ENCODE measurements around the gene UTP20. TPM values are rescaled to one million over a fixed set of nuclear protein-coding genes. Genes with fewer than 3 reads are reported as not detected.
"Not testable (repeated sequence)": the region's sequence is repeated elsewhere in the genome, so short reads cannot be mapped to it uniquely, and the experiment has no call there.

Gene UTP20
- total RNA-seq, 1 experiment from 2014 or later, result 23.7 TPM

DNA sequence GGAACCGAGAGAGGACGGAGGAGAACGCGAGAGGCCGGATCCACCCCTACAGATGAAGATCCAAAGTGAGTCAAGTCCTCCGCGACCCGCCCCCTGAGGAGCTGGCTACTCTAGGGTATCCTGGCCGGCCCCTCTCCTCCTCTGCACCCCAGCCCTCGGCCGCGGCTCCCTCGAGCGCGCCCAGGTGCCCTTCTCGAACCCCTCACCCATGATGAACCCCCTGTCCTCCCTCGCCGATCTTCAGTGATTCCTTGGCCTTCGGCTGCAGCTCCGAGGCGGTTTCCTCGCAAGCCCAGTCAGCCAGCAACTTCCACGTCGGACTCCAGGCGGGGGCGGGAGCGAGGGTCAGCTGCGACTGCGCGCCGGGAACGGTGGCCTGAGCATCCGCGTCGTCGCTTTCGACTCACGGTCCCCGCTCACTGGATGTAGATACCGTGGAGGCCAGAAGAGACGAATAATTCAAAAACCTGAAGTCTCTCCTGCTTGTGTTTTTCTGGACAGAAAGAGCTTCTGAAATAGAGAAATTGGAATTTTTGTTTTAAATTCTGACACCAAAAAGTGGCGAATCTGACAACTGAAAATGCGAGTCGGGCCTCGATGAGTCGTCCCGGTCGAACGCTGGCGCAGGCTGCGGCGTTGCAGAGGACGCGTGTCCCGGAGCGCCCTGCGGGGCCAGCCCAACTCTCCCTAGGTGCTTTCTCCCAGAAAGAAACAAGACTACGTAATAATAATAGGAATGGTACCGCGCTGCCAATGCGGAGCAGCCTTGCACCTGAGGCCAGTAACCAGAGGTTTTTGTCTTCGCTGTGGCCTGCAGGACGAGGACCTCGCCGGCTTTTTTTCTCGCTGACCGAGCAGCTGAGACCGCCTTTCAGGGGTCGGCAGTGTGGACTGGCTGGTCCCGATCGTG, 127.8 kb downstream of the UTP20 start, which contains the start of gene ARL1:
TSS of gene ARL1 (minus strand) at position 337 of the 910 bp plus-strand sequence. CDS start at position 210, 127 bp downstream.
- TF ChIP-seq, protein P1, sequence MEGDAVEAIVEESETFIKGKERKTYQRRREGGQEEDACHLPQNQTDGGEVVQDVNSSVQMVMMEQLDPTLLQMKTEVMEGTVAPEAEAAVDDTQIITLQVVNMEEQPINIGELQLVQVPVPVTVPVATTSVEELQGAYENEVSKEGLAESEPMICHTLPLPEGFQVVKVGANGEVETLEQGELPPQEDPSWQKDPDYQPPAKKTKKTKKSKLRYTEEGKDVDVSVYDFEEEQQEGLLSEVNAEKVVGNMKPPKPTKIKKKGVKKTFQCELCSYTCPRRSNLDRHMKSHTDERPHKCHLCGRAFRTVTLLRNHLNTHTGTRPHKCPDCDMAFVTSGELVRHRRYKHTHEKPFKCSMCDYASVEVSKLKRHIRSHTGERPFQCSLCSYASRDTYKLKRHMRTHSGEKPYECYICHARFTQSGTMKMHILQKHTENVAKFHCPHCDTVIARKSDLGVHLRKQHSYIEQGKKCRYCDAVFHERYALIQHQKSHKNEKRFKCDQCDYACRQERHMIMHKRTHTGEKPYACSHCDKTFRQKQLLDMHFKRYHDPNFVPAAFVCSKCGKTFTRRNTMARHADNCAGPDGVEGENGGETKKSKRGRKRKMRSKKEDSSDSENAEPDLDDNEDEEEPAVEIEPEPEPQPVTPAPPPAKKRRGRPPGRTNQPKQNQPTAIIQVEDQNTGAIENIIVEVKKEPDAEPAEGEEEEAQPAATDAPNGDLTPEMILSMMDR (IDR thresholded peaks at IDR 0.05; ENCODE audit: insufficient read depth in 1 of 2, low read depth in 1 of 2, low read length in 1 of 2, severe bottlenecking in 1 of 2, unreplicated experiment in 1 of 2), result no peak
- Histone ChIP-seq H3K4me3 (ENCODE audit: low read depth, low read length) (peak within 1 kb of the TSS; percentile 86), H3K4me1 (0 out of 2 replicates have a peak, but pooled peaks cover 8% of the 10 kb centered on the region), H3K36me3 (ENCODE audit: control insufficient read depth, insufficient read depth, low read length) (no peaks in the 10 kb centered on the region), H3K27me3 (replicated peaks; ENCODE audit: control insufficient read depth, insufficient read depth, low read length) (no peaks in the 10 kb centered on the region), H3K9me3 (no peaks in the 10 kb centered on the region)
- intact Hi-C loops (cut with micrococcal nuclease; ENCODE audit: unreplicated experiment), result loop anchor here (2.0 kb wide), 1 partner anchor 423 kb away; the partner anchor contains the start of gene GNPTAB
- no TSS peak for BruUV-seq (replicated peaks)
- CTCF ChIA-PET, result interaction anchor here (0.7 to 1.1 kb wide), 2 partner anchors 201 to 352 kb away, joined by 3 to 4 read pairs; no protein-coding TSS in a partner anchor
- Mint-ChIP-seq H3K4me1 (ENCODE audit: low read depth, unreplicated experiment) (peaks cover 6% of the 10 kb centered on the region), H3K4me3 (ENCODE audit: unreplicated experiment) (peak within 1 kb of the TSS; percentile 94), H3K27ac (ENCODE audit: unreplicated experiment) (peak within 1 kb of the TSS; percentile 97), H3K27me3 (ENCODE audit: insufficient read depth, unreplicated experiment) (no peaks in the 10 kb centered on the region), H3K36me3 (ENCODE audit: insufficient read depth, unreplicated experiment) (peaks cover 24% of the 10 kb centered on the region), H3K9me3 (ENCODE audit: unreplicated experiment) (no peaks in the 10 kb centered on the region)
- peak; percentile 87 to 89 for DNase-seq
- POLR2A ChIA-PET, result no interaction called here

DNA sequence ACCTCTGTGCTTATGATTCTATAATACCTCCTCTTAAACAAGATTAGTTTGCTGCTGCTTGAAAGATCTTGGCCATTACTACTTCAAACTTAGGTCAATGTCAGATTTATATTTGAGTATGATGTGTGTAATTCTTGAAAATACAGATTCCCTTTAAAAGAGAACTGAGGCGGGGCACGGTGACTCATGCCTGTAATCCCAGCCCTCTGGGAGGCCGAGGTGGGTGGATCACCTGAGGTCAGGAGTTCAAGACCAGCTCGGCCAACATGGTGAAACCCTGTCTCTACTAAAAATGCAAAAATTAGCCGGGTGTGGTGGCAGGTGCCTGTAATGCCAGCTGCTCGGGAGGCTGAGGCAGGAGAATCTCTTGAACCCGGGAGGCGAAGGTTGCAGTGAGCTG, 130.3 kb downstream of the UTP20 start:
- not testable (repeated sequence) for BruUV-seq (replicated peaks); H3K36me3 ChIP-seq (ENCODE audit: control insufficient read depth, insufficient read depth, low read length)

DNA sequence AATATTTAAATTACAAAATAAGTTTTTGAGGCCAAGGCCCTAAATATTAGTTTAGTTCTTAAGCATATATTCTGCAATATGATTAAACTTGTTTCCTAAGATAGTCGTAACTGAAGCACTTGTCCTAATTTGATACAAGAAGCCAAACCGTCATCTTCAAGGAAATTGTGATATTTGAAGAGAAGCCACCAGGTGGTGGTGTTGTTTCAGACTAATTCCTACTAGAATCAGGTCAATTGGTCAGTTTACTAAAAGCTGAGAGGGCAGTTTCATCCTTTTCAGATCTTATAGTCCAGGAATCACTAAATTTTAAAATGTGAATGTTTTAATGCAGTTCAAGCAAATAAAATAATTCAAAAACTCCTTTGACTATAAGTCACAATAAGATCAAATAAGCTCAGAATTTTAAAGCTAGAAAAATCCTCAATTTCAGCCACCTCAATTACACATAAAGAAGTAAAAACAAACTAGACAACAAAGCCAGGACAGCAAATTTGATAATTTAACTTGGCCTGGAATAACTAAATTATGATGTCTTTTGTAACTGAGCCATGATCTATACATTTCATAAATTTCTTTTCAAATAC, 134.7 kb downstream of the UTP20 start:
- Mint-ChIP-seq H3K36me3 (ENCODE audit: insufficient read depth, unreplicated experiment) (no peaks in the 10 kb centered on the region), H3K4me3 (ENCODE audit: unreplicated experiment) (no peak overlapping the region), H3K4me1 (ENCODE audit: low read depth, unreplicated experiment) (no peaks in the 10 kb centered on the region), H3K27ac (ENCODE audit: unreplicated experiment) (no peak overlapping the region), H3K9me3 (ENCODE audit: unreplicated experiment) (no peaks in the 10 kb centered on the region), H3K27me3 (ENCODE audit: insufficient read depth, unreplicated experiment) (no peaks in the 10 kb centered on the region)
- H3K27me3 ChIP-seq (replicated peaks; ENCODE audit: control insufficient read depth, insufficient read depth, low read length), result no peaks in the 10 kb centered on the region
- intact Hi-C loops (cut with micrococcal nuclease; ENCODE audit: unreplicated experiment), result loop anchor here (1.0 to 2.0 kb wide), 5 partner anchors 156 to 424 kb away; no protein-coding TSS in a partner anchor
- TF ChIP-seq, protein P1 (IDR thresholded peaks at IDR 0.05; ENCODE audit: insufficient read depth in 1 of 2, low read depth in 1 of 2, low read length in 1 of 2, severe bottlenecking in 1 of 2, unreplicated experiment in 1 of 2), result peak; percentile 42 to 58
- H3K9me3 ChIP-seq, result no peaks in the 10 kb centered on the region
- ChIA-PET POLR2A (no interaction called here), CTCF (interaction anchor here (0.7 to 1.0 kb wide), 3 partner anchors 258 to 416 kb away, joined by 3 to 10 read pairs (median 7); partner anchors contain the start of gene GNPTAB)
- BruUV-seq (replicated peaks), result no TSS peak
- H3K4me3 ChIP-seq (ENCODE audit: low read depth, low read length), result no peak overlapping the region
- H3K36me3 ChIP-seq (ENCODE audit: control insufficient read depth, insufficient read depth, low read length), result no peaks in the 10 kb centered on the region
- peak in 1 of 2 experiments; percentile 65 for DNase-seq
- H3K4me1 ChIP-seq, result no peaks in the 10 kb centered on the region

More for the DNA sequence above, 130.3 kb downstream of the UTP20 start:
- H3K4me1 Mint-ChIP-seq (ENCODE audit: low read depth, unreplicated experiment); H3K9me3 ChIP-seq; POLR2A ChIA-PET; intact Hi-C loops (cut with micrococcal nuclease; ENCODE audit: unreplicated experiment); H3K4me3 ChIP-seq (ENCODE audit: low read depth, low read length); CTCF ChIA-PET; H3K9me3 Mint-ChIP-seq (ENCODE audit: unreplicated experiment); H3K27ac Mint-ChIP-seq (ENCODE audit: unreplicated experiment); H3K27me3 ChIP-seq (replicated peaks; ENCODE audit: control insufficient read depth, insufficient read depth, low read length); H3K27me3 Mint-ChIP-seq (ENCODE audit: insufficient read depth, unreplicated experiment); DNase-seq; H3K4me3 Mint-ChIP-seq (ENCODE audit: unreplicated experiment); H3K4me1 ChIP-seq: not testable (repeated sequence)
- H3K36me3 Mint-ChIP-seq (ENCODE audit: insufficient read depth, unreplicated experiment), result peaks cover 12% of the 10 kb centered on the region
